B cell (primary cell): ENCODE measurements around the gene PA2G4. TPM values are rescaled to one million over a fixed set of nuclear protein-coding genes. Genes with fewer than 3 reads are reported as not detected.

Experiments
- ATAC-seq: fragments of 200-7000 bp; cut with Tn5 transposase; one replicate; pipeline ENCODE4 v1.10.0; 2021; ENCODE audit warnings: low read depth, mild to moderate bottlenecking, moderate number of reproducible peaks, moderate library complexity
- CTCF ChIA-PET: fragments of 350-600 bp; sonication (Branson Sonifier 250); formaldehyde crosslinking; loops from one replicate; lab custom pipeline; 2021; ENCODE audit warnings: antibody characterized with exemption, inconsistent platforms; lab: Charles Lee
- POLR2A ChIA-PET: fragments of 350-600 bp; sonication (Branson Sonifier 250); formaldehyde crosslinking; loops from one replicate; lab custom pipeline; 2021; ENCODE audit warnings: antibody characterized with exemption; lab: Charles Lee
- DNase-seq: peaks from one replicate; pipeline ENCODE4 v3.0.0; 2013
- H2AFZ ChIP-seq: 2 replicates; pipeline ENCODE4 v1.6.1; 2012; ENCODE audit warnings: mild to moderate bottlenecking, low read depth, low read length; ENCODE audit not compliant: insufficient read depth, poor library complexity, severe bottlenecking
- H3K27ac ChIP-seq, 2 donors: 1 replicate in 1 of 2; 2 replicates in 1 of 2; pipeline ENCODE4 v1.5.1; 2012 to 2013; ENCODE audit warnings: low read length in 2 of 2, mild to moderate bottlenecking in 2 of 2, moderate library complexity in 1 of 2
- H3K27me3 ChIP-seq, 4 experiments: fragments of 200-600 bp in 1 of 4; sonication (generic) in 1 of 4; replicated peaks in 1 of 4; 1 replicate in 2 of 4; 2 replicates in 2 of 4; pipeline versions ENCODE4 v1.6.1 to v1.7.0; 2013 to 2016; ENCODE audit warnings: low read length in 3 of 4, mild to moderate bottlenecking in 2 of 4, mixed read lengths in 1 of 4, moderate library complexity in 1 of 4; ENCODE audit not compliant: insufficient read depth in 4 of 4, control insufficient read depth in 3 of 4; ENCODE audit errors: control extremely low read depth in 1 of 4
- H3K36me3 ChIP-seq, 2 experiments: replicated peaks in 1 of 2; 1 replicate in 1 of 2; 2 replicates in 1 of 2; pipeline versions ENCODE4 v1.6.1 to v1.7.1; 2013; ENCODE audit warnings: low read length in 1 of 2; ENCODE audit not compliant: insufficient read depth in 2 of 2, control insufficient read depth in 1 of 2; ENCODE audit errors: control extremely low read depth in 1 of 2, extremely low read depth in 1 of 2
- H3K4me1 ChIP-seq, 2 donors: fragments of 200-600 bp in 1 of 2; sonication (generic) in 1 of 2; 1 replicate in 1 of 2; 2 replicates in 1 of 2; pipeline versions ENCODE4 v1.5.1 to v1.6.1; 2013 to 2017; ENCODE audit warnings: low read length in 2 of 2; ENCODE audit not compliant: control insufficient read depth in 2 of 2, insufficient read depth in 2 of 2
- H3K4me2 ChIP-seq: replicated peaks from 2 replicates; pipeline ENCODE3; 2012; ENCODE audit warnings: mild to moderate bottlenecking, low read depth, low read length; ENCODE audit not compliant: poor library complexity, severe bottlenecking
- H3K4me3 ChIP-seq, 5 experiments: fragments of 200-600 bp in 1 of 5; sonication (generic) in 1 of 5; 1 replicate in 3 of 5; 2 replicates in 2 of 5; pipeline versions ENCODE4 v1.5.1 to v1.7.0; 2011 to 2016; ENCODE audit warnings: low read length in 4 of 5, mild to moderate bottlenecking in 4 of 5, low read depth in 2 of 5, control low read depth in 1 of 5, moderate library complexity in 1 of 5; ENCODE audit not compliant: insufficient read depth in 1 of 5; ENCODE audit errors: control extremely low read depth in 1 of 5, extremely low read depth in 1 of 5
- H3K79me2 ChIP-seq: fragments of 200-600 bp; sonication (generic); one replicate; pipeline ENCODE4 v1.6.0; 2016; ENCODE audit warnings: low read length; ENCODE audit not compliant: control insufficient read depth, insufficient read depth
- H3K9ac ChIP-seq: fragments of 200-600 bp; sonication (generic); 2 replicates; pipeline ENCODE4 v1.6.1; 2017; ENCODE audit warnings: mild to moderate bottlenecking, low read length, moderate library complexity
- H3K9me3 ChIP-seq, 3 donors: one replicate each; pipeline versions ENCODE4 v1.6.1 to v1.7.1; 2013; ENCODE audit warnings: low read length in 2 of 3; ENCODE audit not compliant: control insufficient read depth in 2 of 3, insufficient read depth in 1 of 3; ENCODE audit errors: control extremely low read depth in 1 of 3
- H4K20me1 ChIP-seq: 2 replicates; pipeline ENCODE4 v1.6.0; 2012; ENCODE audit warnings: mild to moderate bottlenecking, low read length; ENCODE audit not compliant: insufficient read depth, control insufficient read depth, poor library complexity, severe bottlenecking
- H3K27ac Mint-ChIP-seq: one replicate; pipeline ENCODE4 v1.8.0; 2021; ENCODE audit warnings: mixed read lengths
- H3K27me3 Mint-ChIP-seq: one replicate; pipeline ENCODE4 v1.8.0; 2021; ENCODE audit warnings: mixed read lengths
- H3K4me1 Mint-ChIP-seq: one replicate; pipeline ENCODE4 v1.8.0; 2021; ENCODE audit warnings: mixed read lengths
- H3K4me3 Mint-ChIP-seq: one replicate; pipeline ENCODE4 v1.8.0; 2021; ENCODE audit warnings: mixed read lengths
- H3K9me3 Mint-ChIP-seq: one replicate; pipeline ENCODE4 v1.8.0; 2022; ENCODE audit warnings: mixed read lengths; ENCODE audit not compliant: insufficient read depth
- WGBS: methylation state at CpG from one replicate; pipeline ENCODE4 v1.1.5; 2013; ENCODE audit warnings: missing lambda C conversion rate; ENCODE audit not compliant: insufficient coverage; 5-methylcytosine and 5-hydroxymethylcytosine counted together
- intact Hi-C: fragments of 100-400 bp; cut with micrococcal nuclease; formaldehyde crosslinking; loops from one replicate; pipeline ENCODE4 v1.10.0; 2022
- polyA plus RNA-seq: library from polyadenylated mRNA; depleted of rRNA; stranded (reverse); fragments of >200 nt; gene quantifications from 2 replicates; pipeline ENCODE4 v1.2.3, GENCODE V29; 2012
- total RNA-seq, 2 donors: library from RNA; stranded (reverse); fragments of 120-200 nt in 1 of 2; gene quantifications; 1 replicate in 1 of 2; 2 replicates in 1 of 2; pipeline versions ENCODE4 v1.2.3 to v1.2.4, GENCODE V29; 2013 to 2022
- TF ChIP-seq, protein P1 (sequence below): fragments of 200-600 bp; IDR thresholded peaks from one replicate; pipeline ENCODE4 v1.8.0; 2022; ENCODE audit warnings: antibody characterized with exemption, mild to moderate bottlenecking

The PA2G4 gene
- total and polyA plus RNA-seq, 2 donors (not counting 1 experiment from before 2014, with no cell fraction given) = 56.7 to 77.3 TPM

DNA sequence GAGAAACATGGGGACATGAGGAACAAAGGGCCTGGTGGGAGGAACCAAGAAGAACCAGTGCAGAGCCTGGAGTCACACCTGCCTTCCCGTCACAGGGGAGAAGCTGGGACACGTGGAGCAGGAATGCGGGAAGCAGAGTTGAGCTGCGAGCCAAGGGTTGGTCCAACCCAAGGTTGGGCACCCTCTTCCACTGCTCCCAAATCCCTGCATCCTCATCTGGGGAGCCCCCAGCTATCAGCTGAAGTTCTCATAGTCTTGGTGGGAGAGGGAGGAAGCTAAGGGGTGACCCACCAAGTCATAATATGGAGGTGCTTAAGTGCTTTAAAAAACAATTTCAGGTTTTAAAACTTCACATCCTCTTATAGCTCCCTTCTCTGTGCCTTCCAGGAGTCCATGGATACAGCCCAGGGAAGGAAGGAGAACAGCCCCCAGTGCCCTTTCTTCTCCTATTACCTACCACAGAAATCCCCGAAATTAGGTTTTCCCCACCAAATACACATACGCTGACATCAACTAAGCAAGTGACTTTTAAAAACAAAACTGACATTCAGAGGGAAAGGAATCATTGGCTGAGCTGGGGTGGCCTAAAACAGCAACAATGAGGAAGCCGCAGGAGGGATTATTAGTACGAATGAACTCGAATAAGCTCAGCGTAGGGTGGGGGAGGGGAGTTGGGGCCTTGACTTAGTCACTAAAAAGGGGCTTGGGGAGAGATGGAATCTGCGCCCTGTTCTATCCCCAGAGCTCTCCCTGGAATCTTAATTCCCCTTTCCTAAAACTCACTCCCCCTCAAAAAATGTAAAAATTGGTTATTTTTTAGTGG is 58.3 kb downstream of the PA2G4 start:
- Histone ChIP-seq H3K27me3 (no peaks in the 10 kb centered on the region), H2AFZ (no peak overlapping the region), H3K4me3 (no peak overlapping the region), H3K9me3 (no peaks in the 10 kb centered on the region), H3K27ac (no peak overlapping the region), H3K4me2 (no peak overlapping the region), H3K36me3 (peaks cover 7 to 77% of the 10 kb centered on the region in 2 experiments), H3K79me2 (peaks cover 27% of the 10 kb centered on the region), H3K4me1 (peaks cover 20 to 29% of the 10 kb centered on the region in 2 donors), H3K9ac (no peak overlapping the region), H4K20me1 (peaks cover 14% of the 10 kb centered on the region)
- Mint-ChIP-seq H3K4me3 (no peak overlapping the region), H3K27ac (no peak overlapping the region), H3K27me3 (no peaks in the 10 kb centered on the region), H3K9me3 (no peaks in the 10 kb centered on the region), H3K4me1 (peaks cover 31% of the 10 kb centered on the region)
- TF ChIP-seq, protein P1, sequence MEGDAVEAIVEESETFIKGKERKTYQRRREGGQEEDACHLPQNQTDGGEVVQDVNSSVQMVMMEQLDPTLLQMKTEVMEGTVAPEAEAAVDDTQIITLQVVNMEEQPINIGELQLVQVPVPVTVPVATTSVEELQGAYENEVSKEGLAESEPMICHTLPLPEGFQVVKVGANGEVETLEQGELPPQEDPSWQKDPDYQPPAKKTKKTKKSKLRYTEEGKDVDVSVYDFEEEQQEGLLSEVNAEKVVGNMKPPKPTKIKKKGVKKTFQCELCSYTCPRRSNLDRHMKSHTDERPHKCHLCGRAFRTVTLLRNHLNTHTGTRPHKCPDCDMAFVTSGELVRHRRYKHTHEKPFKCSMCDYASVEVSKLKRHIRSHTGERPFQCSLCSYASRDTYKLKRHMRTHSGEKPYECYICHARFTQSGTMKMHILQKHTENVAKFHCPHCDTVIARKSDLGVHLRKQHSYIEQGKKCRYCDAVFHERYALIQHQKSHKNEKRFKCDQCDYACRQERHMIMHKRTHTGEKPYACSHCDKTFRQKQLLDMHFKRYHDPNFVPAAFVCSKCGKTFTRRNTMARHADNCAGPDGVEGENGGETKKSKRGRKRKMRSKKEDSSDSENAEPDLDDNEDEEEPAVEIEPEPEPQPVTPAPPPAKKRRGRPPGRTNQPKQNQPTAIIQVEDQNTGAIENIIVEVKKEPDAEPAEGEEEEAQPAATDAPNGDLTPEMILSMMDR = no peak
- ChIA-PET POLR2A (interaction anchor here (0.8 to 1.3 kb wide), 3 partner anchors 12 to 25 kb away, joined by 3 to 7 read pairs (median 3); no protein-coding TSS in a partner anchor), CTCF (interaction anchor here (0.8 to 3.1 kb wide), 4 partner anchors 20 to 107 kb away, joined by 3 to 24 read pairs (median 3); partner anchors contain the start of gene SMARCC2)
- intact Hi-C loops = no loop called here
- no peak for ATAC-seq
- WGBS = 98% methylated on average over 4 of the region's 11 CpGs
- DNase-seq = no peak

Other genes with a start within 250 kb of the PA2G4 start
- 38.3 and 39.2 TPM in 2 replicates for gene PYM1, start 176.7 kb upstream of the PA2G4 start, total RNA-seq
- 17.9 and 22.5 TPM in 2 replicates for gene PYM1, start 176.7 kb upstream of the PA2G4 start, polyA plus RNA-seq
- 238 and 239 TPM in 2 replicates for gene DGKA, start 173.4 kb upstream of the PA2G4 start, total RNA-seq
- 269 and 302 TPM in 2 replicates for gene DGKA, start 173.4 kb upstream of the PA2G4 start, polyA plus RNA-seq
- 0.32 and 0.90 TPM in 2 replicates for gene PMEL, start 138.5 kb upstream of the PA2G4 start, total RNA-seq
- 0.13 and 0.46 TPM in 2 replicates for gene PMEL, start 138.5 kb upstream of the PA2G4 start, polyA plus RNA-seq
- gene CDK2, start 137.7 kb upstream of the PA2G4 start, total RNA-seq = 32.7 and 32.8 TPM in 2 replicates
- 10.8 and 21.7 TPM in 2 replicates for gene CDK2, start 137.7 kb upstream of the PA2G4 start, polyA plus RNA-seq
- 96.1 and 111 TPM in 2 replicates for gene RAB5B, start 130.5 kb upstream of the PA2G4 start, total RNA-seq
- 34.9 and 42.1 TPM in 2 replicates for gene RAB5B, start 130.5 kb upstream of the PA2G4 start, polyA plus RNA-seq
- 6.3 and 7.5 TPM in 2 replicates for gene SUOX, start 107.3 kb upstream of the PA2G4 start, total RNA-seq
- gene SUOX, start 107.3 kb upstream of the PA2G4 start, polyA plus RNA-seq = 3.1 and 3.4 TPM in 2 replicates
- 7.6 and 8.9 TPM in 2 replicates for gene IKZF4, start 83.5 kb upstream of the PA2G4 start, total RNA-seq
- 2.3 and 2.4 TPM in 2 replicates for gene IKZF4, start 83.5 kb upstream of the PA2G4 start, polyA plus RNA-seq
- gene RPS26, start 62.6 kb upstream of the PA2G4 start, total RNA-seq = 19.4 and 21.0 TPM in 2 replicates
- 549 and 2,188 TPM in 2 replicates for gene RPS26, start 62.6 kb upstream of the PA2G4 start, polyA plus RNA-seq
- gene ERBB3, start 24.4 kb upstream of the PA2G4 start, total RNA-seq = not detected in 2 replicates
- 0.06 and 0.10 TPM in 2 replicates for gene ERBB3, start 24.4 kb upstream of the PA2G4 start, polyA plus RNA-seq
- 4,341 and 4,738 TPM in 2 replicates for gene RPL41, start 12.1 kb downstream of the PA2G4 start, total RNA-seq
- 8,499 and 10,371 TPM in 2 replicates for gene RPL41, start 12.1 kb downstream of the PA2G4 start, polyA plus RNA-seq
- gene ZC3H10, start 13.7 kb downstream of the PA2G4 start, total RNA-seq = 21.7 and 25.5 TPM in 2 replicates
- 3.3 and 4.7 TPM in 2 replicates for gene ZC3H10, start 13.7 kb downstream of the PA2G4 start, polyA plus RNA-seq
- gene ESYT1, start 23.7 kb downstream of the PA2G4 start, total RNA-seq = 151 and 154 TPM in 2 replicates
- 132 and 162 TPM in 2 replicates for gene ESYT1, start 23.7 kb downstream of the PA2G4 start, polyA plus RNA-seq
- gene MYL6B, start 48.0 kb downstream of the PA2G4 start, total RNA-seq = 23.7 and 25.7 TPM in 2 replicates
- 18.7 and 27.8 TPM in 2 replicates for gene MYL6B, start 48.0 kb downstream of the PA2G4 start, polyA plus RNA-seq
- 645 and 675 TPM in 2 replicates for gene MYL6, start 53.8 kb downstream of the PA2G4 start, total RNA-seq
- gene MYL6, start 53.8 kb downstream of the PA2G4 start, polyA plus RNA-seq = 711 and 892 TPM in 2 replicates
- 195 and 198 TPM in 2 replicates for gene SMARCC2, start 84.9 kb downstream of the PA2G4 start, total RNA-seq
- 56.3 and 70.4 TPM in 2 replicates for gene SMARCC2, start 84.9 kb downstream of the PA2G4 start, polyA plus RNA-seq
- 129 and 134 TPM in 2 replicates for gene RNF41, start 117.4 kb downstream of the PA2G4 start, total RNA-seq
- 107 and 113 TPM in 2 replicates for gene RNF41, start 117.4 kb downstream of the PA2G4 start, polyA plus RNA-seq
- 12.4 and 14.9 TPM in 2 replicates for gene NABP2, start 119.8 kb downstream of the PA2G4 start, total RNA-seq
- gene NABP2, start 119.8 kb downstream of the PA2G4 start, polyA plus RNA-seq = 13.1 and 16.1 TPM in 2 replicates
- 0.41 and 0.69 TPM in 2 replicates for gene SLC39A5, start 125.5 kb downstream of the PA2G4 start, total RNA-seq
- gene SLC39A5, start 125.5 kb downstream of the PA2G4 start, polyA plus RNA-seq = 0.92 and 0.97 TPM in 2 replicates
- 46.5 and 54.6 TPM in 2 replicates for gene ANKRD52, start 153.8 kb downstream of the PA2G4 start, total RNA-seq
- 16.3 and 17.9 TPM in 2 replicates for gene ANKRD52, start 153.8 kb downstream of the PA2G4 start, polyA plus RNA-seq
- 73.5 and 76.3 TPM in 2 replicates for gene COQ10A, start 162.4 kb downstream of the PA2G4 start, total RNA-seq
- 73.6 and 84.5 TPM in 2 replicates for gene COQ10A, start 162.4 kb downstream of the PA2G4 start, polyA plus RNA-seq
- 151 and 154 TPM in 2 replicates for gene CS, start 195.8 kb downstream of the PA2G4 start, total RNA-seq
- 114 and 157 TPM in 2 replicates for gene CS, start 195.8 kb downstream of the PA2G4 start, polyA plus RNA-seq
- 89.0 and 91.2 TPM in 2 replicates for gene CNPY2, start 211.4 kb downstream of the PA2G4 start, total RNA-seq
- gene CNPY2, start 211.4 kb downstream of the PA2G4 start, polyA plus RNA-seq = 52.9 and 61.9 TPM in 2 replicates
- gene PAN2, start 229.4 kb downstream of the PA2G4 start, total RNA-seq = 216 and 230 TPM in 2 replicates
- gene PAN2, start 229.4 kb downstream of the PA2G4 start, polyA plus RNA-seq = 211 and 266 TPM in 2 replicates
- gene IL23A, start 234.3 kb downstream of the PA2G4 start, total RNA-seq = 18.5 and 20.5 TPM in 2 replicates
- 24.9 and 32.6 TPM in 2 replicates for gene IL23A, start 234.3 kb downstream of the PA2G4 start, polyA plus RNA-seq